A549 (cell line): Measurements from ENCODE around the gene RECQL. TPM values are rescaled to one million over a fixed set of nuclear protein-coding genes. Genes with fewer than 3 reads are reported as not detected.

Source experiments
- ATAC-seq, 2 experiments: fragments of 200-7000 bp in 1 of 2; fragments of >200 bp in 1 of 2; cut with Nextera tagmentation in 1 of 2; cut with Tn5 transposase in 1 of 2; 3 replicates each; pipeline versions ENCODE4 v1.8.0 to v1.9.1; 2018 to 2020; ENCODE audit warnings: mild to moderate bottlenecking in 1 of 2, moderate library complexity in 1 of 2
- CTCF ChIA-PET: fragments of 300-600 bp; sonication (Branson Sonifier 250); formaldehyde crosslinking; extraction: SDS; loops from one replicate; lab custom pipeline; 2021; ENCODE audit warnings: antibody characterized with exemption, inconsistent platforms; lab: Yijun Ruan, JAX
- POLR2A ChIA-PET: fragments of 350-600 bp; formaldehyde crosslinking; extraction: SDS; loops from one replicate; lab custom pipeline; 2021; ENCODE audit warnings: antibody characterized with exemption, inconsistent platforms; lab: Yijun Ruan, JAX
- DNase-seq, 2 experiments: peaks; one replicate each; pipeline versions ENCODE4 v3.0.0 to v3.0.0-alpha.2; 2011 to 2016; ENCODE audit warnings: low read depth in 1 of 2, low spot score in 1 of 2
- FAIRE-seq: peaks from 2 replicates; lab custom pipeline; 2011; peaks lifted over from hg19 to GRCh38; lab: Jason Lieb, UNC
- H3K27ac ChIP-seq, 2 experiments: fragments of >200 bp; sonication (Bioruptor Twin); formaldehyde crosslinking; 3 replicates each; pipeline ENCODE4 v1.5.1; 2016 to 2017
- H3K4me1 ChIP-seq: fragments of >200 bp; sonication (Bioruptor Twin); formaldehyde crosslinking; 3 replicates; pipeline ENCODE4 v1.6.1; 2016
- H3K4me2 ChIP-seq: fragments of >200 bp; sonication (Bioruptor Twin); formaldehyde crosslinking; 3 replicates; pipeline ENCODE4 v1.6.1; 2016
- H3K4me3 ChIP-seq: fragments of >200 bp; sonication (Bioruptor Twin); formaldehyde crosslinking; 3 replicates; pipeline ENCODE4 v1.5.1; 2016
- H3K9me3 ChIP-seq: fragments of >200 bp; sonication (Bioruptor Twin); formaldehyde crosslinking; 3 replicates; pipeline ENCODE4 v1.6.1; 2016
- BHLHE40 ChIP-seq: IDR thresholded peaks from 2 replicates; pipeline ENCODE4 v1.6.1; 2012; ENCODE audit warnings: low read depth, low read length, inconsistent platforms
- CHD4 ChIP-seq: fragments of 200-600 bp; sonication (generic); IDR thresholded peaks from 2 replicates; pipeline ENCODE4 v1.6.1; 2016; ENCODE audit warnings: antibody characterized with exemption, mild to moderate bottlenecking, borderline replicate concordance
- ELK1 ChIP-seq: fragments of 150-350 bp; IDR thresholded peaks from 2 replicates; pipeline ENCODE4 v1.6.1; 2014; ENCODE audit warnings: low read depth, mild to moderate bottlenecking, low read length
- EP300 ChIP-seq, 2 experiments: fragments of >200 bp; sonication (Bioruptor Twin); formaldehyde crosslinking; IDR thresholded peaks; 2 replicates in 1 of 2; 3 replicates in 1 of 2; pipeline ENCODE4 v1.6.1; 2016 to 2017
- ESRRA ChIP-seq: fragments of 150-350 bp; IDR thresholded peaks from 2 replicates; pipeline ENCODE4 v1.6.1; 2014; ENCODE audit warnings: mild to moderate bottlenecking, low read length, borderline replicate concordance
- FOSL2 ChIP-seq, 2 experiments: fragments of 450-650 bp in 1 of 2; fragments of >200 bp in 1 of 2; sonication (Bioruptor Twin) in 1 of 2; formaldehyde crosslinking; IDR thresholded peaks; 2 replicates each; pipeline versions ENCODE4 v1.5.0 to v1.6.1; 2016 to 2020; ENCODE audit warnings: mild to moderate bottlenecking in 1 of 2, moderate library complexity in 1 of 2
- HES2 ChIP-seq: fragments of >200 bp; sonication (Bioruptor Twin); formaldehyde crosslinking; IDR thresholded peaks from 2 replicates; pipeline ENCODE4 v1.6.1; 2016
- HEYL ChIP-seq: fragments of 250-450 bp; sonication (Bioruptor Pico); IDR thresholded peaks from 2 replicates; pipeline ENCODE4 v1.8.0; 2021; ENCODE audit warnings: mild to moderate bottlenecking, moderate library complexity
- HMGXB4 ChIP-seq: fragments of 250-450 bp; sonication (Bioruptor Pico); IDR thresholded peaks from 2 replicates; pipeline ENCODE4 v1.5.0; 2021; ENCODE audit warnings: mild to moderate bottlenecking, moderate library complexity, borderline replicate concordance
- HOXA7 ChIP-seq: fragments of 250-450 bp; sonication (Bioruptor Pico); IDR thresholded peaks from 2 replicates; pipeline ENCODE4 v1.5.0; 2020; ENCODE audit warnings: mild to moderate bottlenecking, moderate library complexity
- HOXB13 ChIP-seq: fragments of 250-450 bp; sonication (Bioruptor Pico); IDR thresholded peaks from 2 replicates; pipeline ENCODE4 v1.5.0; 2020; ENCODE audit warnings: low read depth, mild to moderate bottlenecking, moderate library complexity
- JUN ChIP-seq, 2 experiments: fragments of >200 bp; sonication (Bioruptor Twin); formaldehyde crosslinking; IDR thresholded peaks; 2 replicates in 1 of 2; 3 replicates in 1 of 2; pipeline ENCODE4 v1.6.1; 2016 to 2017
- KDM5A ChIP-seq: fragments of 200-600 bp; sonication (generic); IDR thresholded peaks from 2 replicates; pipeline ENCODE4 v1.6.1; 2016; ENCODE audit warnings: antibody characterized with exemption, mild to moderate bottlenecking
- MAZ ChIP-seq: fragments of 150-350 bp; IDR thresholded peaks from 2 replicates; pipeline ENCODE4 v1.6.1; 2014; ENCODE audit warnings: antibody characterized with exemption, low read depth, low read length, borderline replicate concordance
- MYC ChIP-seq: IDR thresholded peaks from 2 replicates; pipeline ENCODE4 v1.6.1; 2012; ENCODE audit warnings: mild to moderate bottlenecking, inconsistent platforms, low read length, improper control_type of control experiment, borderline replicate concordance
- NR3C1 ChIP-seq: fragments of >200 bp; sonication (Bioruptor Twin); formaldehyde crosslinking; IDR thresholded peaks from 3 replicates; pipeline ENCODE4 v1.6.1; 2017
- POLR2A ChIP-seq: IDR thresholded peaks from 2 replicates; pipeline ENCODE4 v1.6.1; 2012; ENCODE audit warnings: mild to moderate bottlenecking, low read length
- RAD21 ChIP-seq, 2 experiments: fragments of >200 bp in 1 of 2; sonication (Bioruptor Twin) in 1 of 2; formaldehyde crosslinking in 1 of 2; IDR thresholded peaks in 1 of 2; conservative IDR thresholded peaks in 1 of 2; 2 replicates in 1 of 2; 3 replicates in 1 of 2; pipeline ENCODE4 v1.6.1; 2012 to 2018; ENCODE audit warnings: inconsistent platforms in 1 of 2
- RNF2 ChIP-seq: fragments of 200-600 bp; sonication (generic); IDR thresholded peaks from 2 replicates; pipeline ENCODE4 v1.6.1; 2016; ENCODE audit warnings: low read depth, mild to moderate bottlenecking, antibody characterized with exemption, moderate library complexity, borderline replicate concordance
- SMC3 ChIP-seq: fragments of >200 bp; sonication (Bioruptor Twin); formaldehyde crosslinking; IDR thresholded peaks from 3 replicates; pipeline ENCODE4 v1.6.1; 2018; ENCODE audit warnings: inconsistent platforms
- TP53 ChIP-seq: fragments of 250-450 bp; sonication (Bioruptor Pico); IDR thresholded peaks from 2 replicates; pipeline ENCODE4 v1.5.0; 2021; ENCODE audit warnings: mild to moderate bottlenecking, moderate library complexity
- USF2 ChIP-seq: fragments of 450-650 bp; IDR thresholded peaks from 2 replicates; pipeline ENCODE4 v1.6.1; 2014; ENCODE audit warnings: antibody characterized with exemption
- ZC3H11A ChIP-seq: fragments of 450-650 bp; IDR thresholded peaks from 2 replicates; pipeline ENCODE4 v1.6.1; 2014; ENCODE audit warnings: antibody characterized with exemption, mild to moderate bottlenecking
- ZFP36 ChIP-seq: fragments of 450-650 bp; IDR thresholded peaks from 2 replicates; pipeline ENCODE4 v1.6.1; 2014; ENCODE audit warnings: borderline replicate concordance; ENCODE audit not compliant: partially characterized antibody
- ZNF302 ChIP-seq: fragments of 250-450 bp; sonication (Bioruptor Pico); IDR thresholded peaks from 2 replicates; pipeline ENCODE4 v1.9.0; 2021; ENCODE audit warnings: inconsistent platforms, mild to moderate bottlenecking, moderate library complexity
- ZSCAN20 ChIP-seq: fragments of 250-450 bp; sonication (Bioruptor Pico); IDR thresholded peaks from 2 replicates; pipeline ENCODE4 v1.8.0; 2022; ENCODE audit warnings: mild to moderate bottlenecking, moderate library complexity
- WGBS: methylation state at CpG from one replicate; pipeline ENCODE4 v1.1.6; 2017; ENCODE audit errors: missing lambda C conversion rate; 5-methylcytosine and 5-hydroxymethylcytosine counted together
- polyA plus RNA-seq, 4 experiments: library from polyadenylated mRNA; depleted of rRNA in 3 of 4; stranded (reverse); fragments of >200 nt; fragmentation: RNase III in 1 of 4; extraction: RNeasy Plus Mini Kit Qiagen cat#74134 plus additional on column Dnase treatment in 1 of 4; gene quantifications; 2 replicates in 3 of 4; 3 replicates in 1 of 4; pipeline ENCODE4 v1.2.3, GENCODE V29; 2011 to 2017

The RECQL gene
- polyA plus RNA-seq, 2 of the 4 experiments (the other 2 are of a cell fraction) = 77.0 to 84.2 TPM

GRCh38 chr12:21438643-21439042 is 62.8 kb downstream of the RECQL start:
- Histone ChIP-seq H3K4me3 (peak overlapping the region; percentile 87), H3K4me1 (peaks cover 10% of the 10 kb centered on the region), H3K27ac (peak overlapping the region; percentile 98 to 99), H3K9me3 (no peaks in the 10 kb centered on the region), H3K4me2 (peak overlapping the region; percentile 92)
- peak in 1 of 2 experiments; percentile 25 for DNase-seq
- ChIA-PET CTCF (interaction anchor here (0.5 kb wide), 1 partner anchor 8 kb away, joined by 4 read pairs; no protein-coding TSS in a partner anchor), POLR2A (interaction anchor here (2.1 kb wide), 1 partner anchor 63 kb away, joined by 9 read pairs; the partner anchor contains the start of genes GOLT1B and RECQL)
- no peak for ATAC-seq
- WGBS = 33% methylated on average over 5 of the region's 5 CpGs
- TF ChIP-seq RNF2 (no peak), HEYL (no peak), ZC3H11A (no peak), BHLHE40 (no peak), POLR2A (no peak), TP53 (CRISPR knock-in tag) (no peak), KDM5A (no peak), ESRRA (no peak), NR3C1 (no peak), ZFP36 (no peak), CHD4 (no peak), ELK1 (no peak), HES2 (no peak), HMGXB4 (CRISPR knock-in tag) (no peak), SMC3 (no peak), RAD21 (conservative IDR thresholded peaks at IDR 0.05 in 1 of 2, IDR thresholded peaks at IDR 0.05 in 1 of 2) (no peak)
- peak; percentile 94 for FAIRE-seq

- no peak for TF ChIP-seq HOXA7 (CRISPR knock-in tag)
- TF ChIP-seq HOXB13 (CRISPR knock-in tag) = no peak
- no peak for TF ChIP-seq ZFP36
- no peak for TF ChIP-seq EP300 (IDR thresholded peaks at IDR 0.05)
- no peak for TF ChIP-seq MAZ
- TF ChIP-seq FOSL2 (IDR thresholded peaks at IDR 0.05) = no peak
- no peak for TF ChIP-seq FOSL2 (CRISPR knock-in tag; IDR thresholded peaks at IDR 0.05)
- no peak for TF ChIP-seq MYC
- TF ChIP-seq JUN (IDR thresholded peaks at IDR 0.05) = no peak
- no peak for TF ChIP-seq USF2
- no peak for TF ChIP-seq ZNF302 (CRISPR knock-in tag)
- TF ChIP-seq HES2 = no peak
- no peak for TF ChIP-seq ZSCAN20
- ChIA-PET CTCF (interaction anchor here (1.0 kb wide), 1 partner anchor 186 kb away, joined by 3 read pairs; no protein-coding TSS in a partner anchor), POLR2A (no interaction called here)
- 38% methylated on average over 2 of the region's 2 CpGs for WGBS
- no peak overlapping the region for H3K27ac ChIP-seq
- peaks cover 7% of the 10 kb centered on the region for H3K4me1 ChIP-seq
- no peak overlapping the region for H3K4me3 ChIP-seq
- DNase-seq = no peak
- H3K4me2 ChIP-seq = no peak overlapping the region
- H3K9me3 ChIP-seq = no peaks in the 10 kb centered on the region
- no peak for ATAC-seq
- FAIRE-seq = no peak
Observed at GRCh38 chr12:21434699-21435098, 66.7 kb downstream of the RECQL start.
